WTC11 (cell line): ENCODE data around the gene BAIAP2. TPM values are rescaled to one million over a fixed set of nuclear protein-coding genes. Genes with fewer than 3 reads are reported as not detected.
A peak's percentile ranks its signal among the peaks of the same experiment; 100 is the strongest.

ENCODE experiments used
- ATAC-seq: fragments of 200-7000 bp; cut with Tn5 transposase; 2 replicates; pipeline ENCODE4 v1.10.0; 2021; ENCODE audit warnings: mild to moderate bottlenecking, moderate library complexity
- CTCF ChIA-PET: fragments of 300-600 bp; sonication (Branson Sonifier 250); formaldehyde crosslinking; loops from one replicate; lab custom pipeline; 2021; ENCODE audit warnings: antibody characterized with exemption; lab: Charles Lee
- POLR2A ChIA-PET: fragments of 350-600 bp; sonication (Branson Sonifier 250); formaldehyde crosslinking; loops from one replicate; lab custom pipeline; 2021; ENCODE audit warnings: antibody characterized with exemption; lab: Charles Lee
- DNase-seq: peaks from one replicate; pipeline ENCODE4 v3.0.0; 2021; ENCODE audit warnings: low spot score
- H3K27ac Mint-ChIP-seq: 2 replicates; pipeline ENCODE4 v1.8.0; 2021; ENCODE audit warnings: mixed read lengths
- H3K27me3 Mint-ChIP-seq: 2 replicates; pipeline ENCODE4 v1.8.0; 2021; ENCODE audit warnings: low read depth, mild to moderate bottlenecking, moderate library complexity, mixed read lengths
- H3K36me3 Mint-ChIP-seq: 2 replicates; pipeline ENCODE4 v1.8.0; 2021; ENCODE audit warnings: mixed read lengths
- H3K4me1 Mint-ChIP-seq: 2 replicates; pipeline ENCODE4 v1.8.0; 2022; ENCODE audit warnings: mixed read lengths
- H3K4me3 Mint-ChIP-seq: 2 replicates; pipeline ENCODE4 v1.8.0; 2021; ENCODE audit warnings: mild to moderate bottlenecking, moderate library complexity, mixed read lengths
- H3K9me3 Mint-ChIP-seq: 2 replicates; pipeline ENCODE4 v1.8.0; 2021; ENCODE audit warnings: mixed read lengths
- AR ChIP-seq: fragments of 250-450 bp; sonication (Bioruptor Pico); IDR thresholded peaks from 2 replicates; pipeline ENCODE4 v1.9.0; 2021; ENCODE audit warnings: mild to moderate bottlenecking
- ARID4B ChIP-seq: sonication (generic); formaldehyde crosslinking; IDR thresholded peaks from 2 replicates; pipeline ENCODE4 v1.8.0; 2023; ENCODE audit warnings: missing genetic modification reagents, mild to moderate bottlenecking, borderline replicate concordance
- ATF6 ChIP-seq: sonication (generic); formaldehyde crosslinking; IDR thresholded peaks from 2 replicates; pipeline ENCODE4 v1.8.1; 2023; ENCODE audit warnings: mild to moderate bottlenecking, missing genetic modification reagents
- CREB1 ChIP-seq: sonication (generic); formaldehyde crosslinking; IDR thresholded peaks from 2 replicates; pipeline ENCODE4 v1.8.0; 2023; ENCODE audit warnings: mild to moderate bottlenecking, missing genetic modification reagents
- FOXP1 ChIP-seq: sonication (generic); formaldehyde crosslinking; IDR thresholded peaks from 2 replicates; pipeline ENCODE4 v1.8.0; 2022; ENCODE audit warnings: missing genetic modification reagents, mild to moderate bottlenecking, moderate library complexity, borderline replicate concordance
- HMGXB4 ChIP-seq: sonication (generic); formaldehyde crosslinking; IDR thresholded peaks from 2 replicates; pipeline ENCODE4 v1.8.1; 2023; ENCODE audit warnings: mild to moderate bottlenecking, moderate library complexity, missing genetic modification reagents
- NFATC4 ChIP-seq: fragments of 250-450 bp; sonication (Bioruptor Pico); IDR thresholded peaks from 2 replicates; pipeline ENCODE4 v1.9.0; 2021; ENCODE audit warnings: mild to moderate bottlenecking
- NR1H2 ChIP-seq: sonication (generic); formaldehyde crosslinking; IDR thresholded peaks from 2 replicates; pipeline ENCODE4 v1.9.0; 2021; ENCODE audit warnings: mild to moderate bottlenecking, moderate library complexity, missing genetic modification reagents
- NR2C2 ChIP-seq: sonication (generic); formaldehyde crosslinking; IDR thresholded peaks from 2 replicates; pipeline ENCODE4 v1.8.0; 2022; ENCODE audit warnings: mild to moderate bottlenecking, missing genetic modification reagents
- OVOL2 ChIP-seq: fragments of 250-450 bp; sonication (Bioruptor Pico); IDR thresholded peaks from 2 replicates; pipeline ENCODE4 v1.9.0; 2021; ENCODE audit warnings: mild to moderate bottlenecking, borderline replicate concordance
- PRRX2 ChIP-seq: fragments of 250-450 bp; sonication (Bioruptor Pico); IDR thresholded peaks from 2 replicates; pipeline ENCODE4 v1.8.0; 2021; ENCODE audit warnings: mild to moderate bottlenecking
- SP1 ChIP-seq: sonication (generic); formaldehyde crosslinking; conservative IDR thresholded peaks from 2 replicates; pipeline ENCODE4 v1.8.1; 2022; ENCODE audit warnings: missing genetic modification reagents
- TEAD4 ChIP-seq: sonication (generic); formaldehyde crosslinking; IDR thresholded peaks from 2 replicates; pipeline ENCODE4 v1.8.0; 2022; ENCODE audit warnings: mild to moderate bottlenecking, missing genetic modification reagents
- total RNA-seq: library from RNA; stranded (reverse); gene quantifications from 3 replicates; pipeline ENCODE4 v1.2.3, GENCODE V29; 2021

Gene BAIAP2
- total RNA-seq, 1 experiment from 2014 or later = 20.7 TPM

DNA sequence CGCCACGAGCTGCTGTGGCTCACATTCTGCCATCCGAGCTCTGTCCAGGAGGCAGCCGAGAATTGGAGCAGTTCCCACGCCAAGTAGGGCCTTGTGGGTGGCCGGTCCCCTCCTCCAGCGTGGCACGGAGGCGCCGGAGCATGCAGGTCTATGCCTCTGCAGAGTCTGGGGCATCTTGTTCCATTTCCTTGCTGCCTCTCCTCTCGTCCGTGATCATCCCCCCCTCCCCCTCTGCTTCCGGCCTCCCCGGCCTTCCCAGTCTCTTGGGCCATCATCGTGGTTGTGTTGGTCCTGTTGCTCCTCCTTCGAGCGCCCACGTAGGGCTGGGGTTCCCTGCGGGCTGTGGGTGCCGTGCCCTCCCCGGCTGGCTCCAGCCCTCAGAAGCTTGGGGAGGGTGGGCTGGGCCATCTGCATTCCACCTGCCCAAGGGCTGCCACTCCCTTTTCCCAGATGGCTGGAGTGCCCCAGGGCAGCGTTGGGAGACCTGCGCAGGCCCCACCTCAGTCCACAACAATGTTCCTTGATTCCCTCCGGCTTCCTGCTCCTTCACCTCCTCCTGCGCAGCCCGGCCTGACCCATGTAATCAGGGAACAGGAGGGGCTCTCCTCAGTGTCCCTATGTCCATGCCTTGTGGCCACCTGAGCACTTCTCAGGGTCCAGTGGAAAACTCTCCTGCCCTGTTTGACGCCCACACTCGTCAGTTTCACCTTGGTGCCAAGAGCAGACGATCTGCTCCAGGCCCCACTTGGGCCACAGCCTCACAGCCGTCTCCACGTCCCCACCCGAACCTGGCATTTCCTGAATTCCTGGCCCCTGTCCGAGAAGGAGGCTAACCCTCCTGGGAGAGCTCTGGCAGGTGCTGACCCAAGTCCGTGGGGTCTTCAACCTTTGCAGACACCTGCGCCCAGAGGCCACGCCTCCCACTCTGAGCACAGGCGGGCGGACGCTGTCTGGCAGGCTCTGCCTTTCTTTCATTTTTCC, 37.1 kb downstream of the BAIAP2 start:
- Mint-ChIP-seq H3K27me3 (no peaks in the 10 kb centered on the region), H3K36me3 (no peaks in the 10 kb centered on the region), H3K9me3 (no peaks in the 10 kb centered on the region), H3K4me1 (no peaks in the 10 kb centered on the region), H3K4me3 (no peak overlapping the region), H3K27ac (peak overlapping the region; percentile 88)
- no peak for ATAC-seq
- TF ChIP-seq HMGXB4 (CRISPR knock-in tag) (no peak), NR2C2 (CRISPR knock-in tag) (no peak), ARID4B (no peak), NR1H2 (no peak), TEAD4 (CRISPR knock-in tag) (no peak), SP1 (no peak), OVOL2 (CRISPR knock-in tag) (no peak), PRRX2 (CRISPR knock-in tag) (no peak), AR (CRISPR knock-in tag) (no peak)
- ChIA-PET CTCF (no interaction called here), POLR2A (no interaction called here)
- DNase-seq = no peak

DNA sequence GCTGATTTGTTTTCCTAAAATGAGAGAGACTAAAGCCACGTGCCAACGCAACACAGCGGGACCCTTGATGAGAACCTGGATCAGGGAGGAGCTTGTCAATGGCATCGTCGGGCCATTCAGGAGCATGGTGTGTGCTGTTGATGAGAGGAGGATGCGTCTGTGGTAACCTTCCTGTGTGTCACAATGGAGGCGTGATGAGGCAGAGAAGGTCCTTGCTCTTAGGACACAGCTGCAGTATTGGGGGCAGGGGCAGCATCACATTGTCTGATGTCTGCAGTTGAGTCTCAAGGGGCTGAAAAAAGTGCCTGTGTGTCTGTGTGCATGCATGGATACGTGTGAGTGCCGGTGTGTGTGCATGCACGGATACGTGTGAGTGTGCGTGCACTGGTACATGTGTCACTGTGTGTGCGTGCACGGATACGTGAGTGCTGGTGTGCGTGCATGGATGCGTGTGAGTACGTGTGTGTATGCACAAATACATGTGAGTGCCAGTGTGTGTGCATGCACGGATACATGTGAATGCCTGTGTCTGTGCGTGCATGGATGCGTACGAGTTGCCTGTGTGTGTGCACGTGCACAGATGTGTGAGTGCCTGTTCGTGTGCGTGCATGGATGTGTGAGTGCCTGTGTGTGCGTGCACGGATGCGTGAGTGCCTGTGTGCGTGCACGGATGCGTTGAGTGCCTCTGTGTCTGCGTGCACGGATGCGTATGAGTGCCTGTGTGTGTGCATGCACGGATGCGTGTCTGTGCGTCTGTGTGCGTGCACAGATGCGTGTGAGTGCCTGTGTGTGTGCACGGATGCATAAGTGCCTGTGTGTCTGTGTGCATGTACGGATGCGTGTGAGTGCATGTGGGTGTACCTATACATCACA, 39.3 kb downstream of the BAIAP2 start:
- peak overlapping the region; percentile 92 for H3K27ac Mint-ChIP-seq
- CTCF ChIA-PET = interaction anchor here (1.0 to 1.3 kb wide), 2 partner anchors 51 to 175 kb away, joined by 3 to 5 read pairs; no protein-coding TSS in a partner anchor
- H3K36me3 Mint-ChIP-seq = no peaks in the 10 kb centered on the region
- POLR2A ChIA-PET = no interaction called here
- H3K4me1 Mint-ChIP-seq = no peaks in the 10 kb centered on the region
- H3K4me3 Mint-ChIP-seq = no peak overlapping the region
- no peaks in the 10 kb centered on the region for H3K27me3 Mint-ChIP-seq
- DNase-seq = no peak
- no peak for TF ChIP-seq CREB1
- no peak for TF ChIP-seq ATF6 (CRISPR knock-in tag)
- TF ChIP-seq NFATC4 (CRISPR knock-in tag) = no peak
- peak; percentile 33; the same call in 1 of the 2 replicates for TF ChIP-seq FOXP1 (CRISPR knock-in tag)
- H3K9me3 Mint-ChIP-seq = no peaks in the 10 kb centered on the region
- no peak for ATAC-seq
